SK-N-SH treated with all-trans-retinoic acid at 6 μM for 48 hours (cell line): ENCODE results near the gene SLC2A4.

Source experiments
- ATAC-seq: fragments of 200-7000 bp; cut with Tn5 transposase; 3 replicates; pipeline ENCODE4 v1.9.1; 2020; ENCODE audit warnings: mild to moderate bottlenecking, moderate library complexity
- ARNTL ChIP-seq: fragments of 450-650 bp; formaldehyde crosslinking; IDR thresholded peaks from 2 replicates; pipeline ENCODE4 v1.5.0; 2020; ENCODE audit warnings: low read depth, mild to moderate bottlenecking, moderate library complexity, borderline replicate concordance
- BACH2 ChIP-seq: fragments of 250-450 bp; sonication (Bioruptor Pico); IDR thresholded peaks from 2 replicates; pipeline ENCODE4 v1.9.0; 2021; ENCODE audit warnings: mild to moderate bottlenecking, borderline replicate concordance
- CREB5 ChIP-seq: fragments of 250-450 bp; sonication (Bioruptor Pico); IDR thresholded peaks from 2 replicates; pipeline ENCODE4 v1.5.1; 2020; ENCODE audit warnings: low read depth, mild to moderate bottlenecking, moderate library complexity
- CSDC2 ChIP-seq: fragments of 250-450 bp; sonication (Bioruptor Pico); IDR thresholded peaks from 2 replicates; pipeline ENCODE4 v1.5.0; 2020; ENCODE audit warnings: mild to moderate bottlenecking, moderate library complexity
- CSRNP3 ChIP-seq: fragments of 250-450 bp; sonication (Bioruptor Pico); IDR thresholded peaks from 2 replicates; pipeline ENCODE4 v1.5.1; 2021; ENCODE audit warnings: mild to moderate bottlenecking, moderate library complexity
- ESRRG ChIP-seq: fragments of 250-450 bp; sonication (Bioruptor Pico); IDR thresholded peaks from 2 replicates; pipeline ENCODE4 v1.6.1; 2021; ENCODE audit warnings: mild to moderate bottlenecking
- GLIS3 ChIP-seq: fragments of 250-450 bp; sonication (Bioruptor Pico); IDR thresholded peaks from 2 replicates; pipeline ENCODE4 v1.5.0; 2020; ENCODE audit warnings: mild to moderate bottlenecking, moderate library complexity
- ISL1 ChIP-seq: fragments of 250-450 bp; sonication (Bioruptor Pico); IDR thresholded peaks from 2 replicates; pipeline ENCODE4 v2.1.2; 2022; ENCODE audit warnings: mild to moderate bottlenecking, moderate library complexity
- OSR1 ChIP-seq: fragments of 250-450 bp; sonication (Bioruptor Pico); IDR thresholded peaks from 2 replicates; pipeline ENCODE4 v1.8.0; 2022; ENCODE audit warnings: moderate library complexity, mild to moderate bottlenecking, inconsistent platforms
- PATZ1 ChIP-seq: fragments of 250-450 bp; sonication (Bioruptor Pico); IDR thresholded peaks from 2 replicates; pipeline ENCODE4 v1.8.0; 2020; ENCODE audit warnings: mild to moderate bottlenecking, moderate library complexity, borderline replicate concordance
- POU6F1 ChIP-seq: fragments of 250-450 bp; sonication (Bioruptor Pico); IDR thresholded peaks from 2 replicates; pipeline ENCODE4 v1.8.0; 2021; ENCODE audit warnings: low read depth, mild to moderate bottlenecking, moderate library complexity, borderline replicate concordance
- PPARA ChIP-seq: fragments of 250-450 bp; sonication (Bioruptor Pico); IDR thresholded peaks from 2 replicates; pipeline ENCODE4 v1.5.0; 2020; ENCODE audit warnings: mild to moderate bottlenecking, borderline replicate concordance
- RARB ChIP-seq: fragments of 250-450 bp; sonication (Bioruptor Pico); IDR thresholded peaks from 2 replicates; pipeline ENCODE4 v1.8.0; 2021; ENCODE audit warnings: mild to moderate bottlenecking, moderate library complexity
- SNAI2 ChIP-seq: fragments of 250-450 bp; sonication (Bioruptor Pico); IDR thresholded peaks from 2 replicates; pipeline ENCODE4 v1.5.0; 2020; ENCODE audit warnings: mild to moderate bottlenecking, moderate library complexity
- TCF4 ChIP-seq: fragments of 250-450 bp; sonication (Bioruptor Pico); IDR thresholded peaks from 2 replicates; pipeline ENCODE4 v1.8.0; 2021; ENCODE audit warnings: mild to moderate bottlenecking, moderate library complexity, borderline replicate concordance
- TOX ChIP-seq: fragments of 250-450 bp; sonication (Bioruptor Pico); IDR thresholded peaks from 2 replicates; pipeline ENCODE4 v1.8.0; 2021; ENCODE audit warnings: mild to moderate bottlenecking, moderate library complexity, borderline replicate concordance
- TSHZ2 ChIP-seq: fragments of 250-450 bp; sonication (Bioruptor Pico); IDR thresholded peaks from 2 replicates; pipeline ENCODE4 v1.5.0; 2020; ENCODE audit warnings: mild to moderate bottlenecking, moderate library complexity
- ZFP3 ChIP-seq: fragments of 250-450 bp; sonication (Bioruptor Pico); IDR thresholded peaks from 2 replicates; pipeline ENCODE4 v1.5.0; 2020; ENCODE audit warnings: mild to moderate bottlenecking, moderate library complexity
- ZFP30 ChIP-seq: fragments of 450-650 bp; formaldehyde crosslinking; IDR thresholded peaks from 2 replicates; pipeline ENCODE4 v1.5.0; 2022; ENCODE audit warnings: mild to moderate bottlenecking, moderate library complexity
- ZNF70 ChIP-seq: fragments of 450-650 bp; formaldehyde crosslinking; IDR thresholded peaks from 2 replicates; pipeline ENCODE4 v1.5.0; 2020; ENCODE audit warnings: mild to moderate bottlenecking, moderate library complexity
- ZNF8 ChIP-seq: fragments of 450-650 bp; formaldehyde crosslinking; IDR thresholded peaks from 2 replicates; pipeline ENCODE4 v1.5.0; 2020; ENCODE audit warnings: mild to moderate bottlenecking, moderate library complexity

The SLC2A4 gene

GRCh38 chr17:7256766-7257456 lies 24.6 kb upstream of the SLC2A4 start:
- TF ChIP-seq CSRNP3: no peak
- no peak for TF ChIP-seq ISL1
- TF ChIP-seq GLIS3 (CRISPR knock-in tag): no peak
- ATAC-seq: no peak

- no peak for TF ChIP-seq PPARA (CRISPR knock-in tag)
- TF ChIP-seq BACH2 (CRISPR knock-in tag): no peak
- no peak for TF ChIP-seq ZNF8
- no peak for TF ChIP-seq TOX (CRISPR knock-in tag)
- TF ChIP-seq ZNF70 (CRISPR knock-in tag): no peak
- no peak for TF ChIP-seq CSRNP3
- no peak for TF ChIP-seq ARNTL (CRISPR knock-in tag)
- TF ChIP-seq TSHZ2 (CRISPR knock-in tag): no peak
- TF ChIP-seq GLIS3 (CRISPR knock-in tag): no peak
- TF ChIP-seq SNAI2 (CRISPR knock-in tag): no peak
- no peak for TF ChIP-seq OSR1 (CRISPR knock-in tag)
- TF ChIP-seq CREB5: no peak
- no peak for TF ChIP-seq TCF4 (CRISPR knock-in tag)
- TF ChIP-seq ZFP30: no peak
- TF ChIP-seq CSDC2 (CRISPR knock-in tag): no peak
- no peak for TF ChIP-seq POU6F1 (CRISPR knock-in tag)
- no peak for TF ChIP-seq ZFP3 (CRISPR knock-in tag)
- TF ChIP-seq PATZ1 (CRISPR knock-in tag): no peak
- no peak for TF ChIP-seq RARB (CRISPR knock-in tag)
- no peak for TF ChIP-seq ESRRG (CRISPR knock-in tag)
- no peak for ATAC-seq
These were observed 22.6 kb upstream of the SLC2A4 start for GRCh38 chr17:7258731-7259554.
